ENCODE results near the gene EFTUD2. TPM values are rescaled to one million over a fixed set of nuclear protein-coding genes. Genes with fewer than 3 reads are reported as not detected.

The EFTUD2 gene
- total and polyA plus RNA-seq, 2 donors from 2014 or later = 37.9 to 98.4 TPM

GRCh38 chr17:44933824-44934744 lies 34.8 kb upstream of the EFTUD2 start:
- intact Hi-C loops (cut with DNase I) = no loop called here
- FAIRE-seq (no peak), DNase-seq (peak in 2 of 5 donors; percentile 38 to 66)
- H3K9me3 ChIP-seq (ENCODE audit: control insufficient read depth in 2 of 3, insufficient read depth in 1 of 3, low read length in 3 of 3) = no peaks in the 10 kb centered on the region
- no peaks in the 10 kb centered on the region for H3K4me1 ChIP-seq (ENCODE audit: control insufficient read depth in 2 of 3, insufficient read depth in 2 of 3, low read depth in 1 of 3, low read length in 3 of 3)
- TF ChIP-seq CTCF (IDR thresholded peaks at IDR 0.05; ENCODE audit: borderline replicate concordance, extremely low read depth, insufficient read depth) = no peak
- H3K36me3 ChIP-seq (ENCODE audit: control insufficient read depth in 2 of 3, insufficient read depth in 3 of 3, low read length in 3 of 3) = no peaks in the 10 kb centered on the region
- H3K27ac ChIP-seq (ENCODE audit: low read depth in 2 of 2, low read length in 2 of 2) = no peak overlapping the region
- H3K27me3 ChIP-seq (ENCODE audit: control insufficient read depth, insufficient read depth, low read length) = no peaks in the 10 kb centered on the region
- H3K9ac ChIP-seq (ENCODE audit: low read length in 3 of 3) = no peak overlapping the region
- no peak overlapping the region for H3K4me3 ChIP-seq (ENCODE audit: low read length in 3 of 3)

GRCh38 chr17:44932787-44933097 lies 33.5 kb upstream of the EFTUD2 start:
- DNase-seq (peak in 1 of 5 donors; percentile 34), FAIRE-seq (no peak)
- no peak overlapping the region for H3K4me3 ChIP-seq (ENCODE audit: low read length in 3 of 3)
- H3K9me3 ChIP-seq (ENCODE audit: control insufficient read depth in 2 of 3, insufficient read depth in 1 of 3, low read length in 3 of 3) = no peaks in the 10 kb centered on the region
- no peaks in the 10 kb centered on the region for H3K27me3 ChIP-seq (ENCODE audit: control insufficient read depth, insufficient read depth, low read length)
- intact Hi-C loops (cut with DNase I) = no loop called here
- H3K36me3 ChIP-seq (ENCODE audit: control insufficient read depth in 2 of 3, insufficient read depth in 3 of 3, low read length in 3 of 3) = no peaks in the 10 kb centered on the region
- H3K4me1 ChIP-seq (ENCODE audit: control insufficient read depth in 2 of 3, insufficient read depth in 2 of 3, low read depth in 1 of 3, low read length in 3 of 3) = no peaks in the 10 kb centered on the region
- no peak overlapping the region for H3K27ac ChIP-seq (ENCODE audit: low read depth in 2 of 2, low read length in 2 of 2)
- H3K9ac ChIP-seq (ENCODE audit: low read length in 3 of 3) = no peak overlapping the region
- no peak for TF ChIP-seq CTCF (IDR thresholded peaks at IDR 0.05; ENCODE audit: borderline replicate concordance, extremely low read depth, insufficient read depth)

- no peaks in the 10 kb centered on the region for H3K4me1 ChIP-seq (ENCODE audit: control insufficient read depth in 2 of 3, insufficient read depth in 2 of 3, low read depth in 1 of 3, low read length in 3 of 3)
- no peak overlapping the region for H3K4me3 ChIP-seq (ENCODE audit: low read length in 3 of 3)
- no peak overlapping the region for H3K27ac ChIP-seq (ENCODE audit: low read depth in 2 of 2, low read length in 2 of 2)
- no peaks in the 10 kb centered on the region for H3K36me3 ChIP-seq (ENCODE audit: control insufficient read depth in 2 of 3, insufficient read depth in 3 of 3, low read length in 3 of 3)
- H3K9ac ChIP-seq (ENCODE audit: low read length in 3 of 3) = no peak overlapping the region
- H3K9me3 ChIP-seq (ENCODE audit: control insufficient read depth in 2 of 3, insufficient read depth in 1 of 3, low read length in 3 of 3) = no peaks in the 10 kb centered on the region
- intact Hi-C loops (cut with DNase I) = no loop called here
- H3K27me3 ChIP-seq (ENCODE audit: control insufficient read depth, insufficient read depth, low read length) = no peaks in the 10 kb centered on the region
- DNase-seq = peak in 2 of 5 donors; percentile 25 to 47
- no peak for TF ChIP-seq CTCF (IDR thresholded peaks at IDR 0.05; ENCODE audit: borderline replicate concordance, extremely low read depth, insufficient read depth)
- no peak for FAIRE-seq
Observed at GRCh38 chr17:44932096-44932786, 33.0 kb upstream of the EFTUD2 start.

Data from kidney (tissue), 14 donors.